NB4 (cell line): Measurements from ENCODE around the gene CABP1.

ENCODE experiments used
- POLR2A ChIP-seq: IDR thresholded peaks from 2 replicates; pipeline ENCODE4 v1.6.1; 2011; ENCODE audit warnings: mild to moderate bottlenecking; ENCODE audit not compliant: insufficient read length; ENCODE audit errors: extremely low read depth
- TF ChIP-seq, protein P1 (sequence below): IDR thresholded peaks from one replicate; pipeline ENCODE4 v1.5.1; 2012; ENCODE audit warnings: low read depth, low read length
- TF ChIP-seq, protein P2 (sequence below): IDR thresholded peaks from 2 replicates; pipeline ENCODE4 v1.6.1; 2011; ENCODE audit warnings: low read depth, low read length

DNA sequence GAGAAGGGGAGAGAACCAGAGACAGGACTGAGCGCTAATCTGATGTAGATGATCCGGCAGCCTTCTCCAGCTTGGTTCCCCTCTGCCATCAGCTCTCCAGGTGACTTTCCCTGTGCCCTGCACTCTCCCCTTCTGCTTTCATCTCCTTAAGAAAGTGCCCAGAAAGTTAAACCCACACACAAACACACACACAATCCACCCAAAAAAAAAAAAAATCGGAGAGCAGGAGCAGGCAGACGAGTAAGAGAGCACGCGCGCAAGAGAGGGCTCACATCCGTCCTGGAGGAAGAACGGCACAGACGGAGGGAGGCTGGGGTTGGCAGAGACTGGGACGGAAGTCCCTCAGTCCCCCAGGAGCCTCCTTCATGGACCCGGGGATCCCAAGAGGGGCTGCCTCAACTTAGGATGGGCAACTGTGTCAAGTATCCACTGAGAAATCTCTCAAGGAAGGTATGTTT is 9.8 kb downstream of the CABP1 start:
- TF ChIP-seq, protein P1, sequence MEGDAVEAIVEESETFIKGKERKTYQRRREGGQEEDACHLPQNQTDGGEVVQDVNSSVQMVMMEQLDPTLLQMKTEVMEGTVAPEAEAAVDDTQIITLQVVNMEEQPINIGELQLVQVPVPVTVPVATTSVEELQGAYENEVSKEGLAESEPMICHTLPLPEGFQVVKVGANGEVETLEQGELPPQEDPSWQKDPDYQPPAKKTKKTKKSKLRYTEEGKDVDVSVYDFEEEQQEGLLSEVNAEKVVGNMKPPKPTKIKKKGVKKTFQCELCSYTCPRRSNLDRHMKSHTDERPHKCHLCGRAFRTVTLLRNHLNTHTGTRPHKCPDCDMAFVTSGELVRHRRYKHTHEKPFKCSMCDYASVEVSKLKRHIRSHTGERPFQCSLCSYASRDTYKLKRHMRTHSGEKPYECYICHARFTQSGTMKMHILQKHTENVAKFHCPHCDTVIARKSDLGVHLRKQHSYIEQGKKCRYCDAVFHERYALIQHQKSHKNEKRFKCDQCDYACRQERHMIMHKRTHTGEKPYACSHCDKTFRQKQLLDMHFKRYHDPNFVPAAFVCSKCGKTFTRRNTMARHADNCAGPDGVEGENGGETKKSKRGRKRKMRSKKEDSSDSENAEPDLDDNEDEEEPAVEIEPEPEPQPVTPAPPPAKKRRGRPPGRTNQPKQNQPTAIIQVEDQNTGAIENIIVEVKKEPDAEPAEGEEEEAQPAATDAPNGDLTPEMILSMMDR = no peak
- TF ChIP-seq POLR2A = no peak
- TF ChIP-seq, protein P2, sequence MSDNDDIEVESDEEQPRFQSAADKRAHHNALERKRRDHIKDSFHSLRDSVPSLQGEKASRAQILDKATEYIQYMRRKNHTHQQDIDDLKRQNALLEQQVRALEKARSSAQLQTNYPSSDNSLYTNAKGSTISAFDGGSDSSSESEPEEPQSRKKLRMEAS = no peak
